ENCODE measurements around the gene ANKRD42. TPM values are rescaled to one million over a fixed set of nuclear protein-coding genes. Genes with fewer than 3 reads are reported as not detected.

Gene ANKRD42
- total and polyA plus RNA-seq, 9 of the 15 experiments (the other 6 are each of a cell fraction or from before 2014, with no cell fraction given) = 2.8 to 9.1 (median 6.1) TPM

DNA sequence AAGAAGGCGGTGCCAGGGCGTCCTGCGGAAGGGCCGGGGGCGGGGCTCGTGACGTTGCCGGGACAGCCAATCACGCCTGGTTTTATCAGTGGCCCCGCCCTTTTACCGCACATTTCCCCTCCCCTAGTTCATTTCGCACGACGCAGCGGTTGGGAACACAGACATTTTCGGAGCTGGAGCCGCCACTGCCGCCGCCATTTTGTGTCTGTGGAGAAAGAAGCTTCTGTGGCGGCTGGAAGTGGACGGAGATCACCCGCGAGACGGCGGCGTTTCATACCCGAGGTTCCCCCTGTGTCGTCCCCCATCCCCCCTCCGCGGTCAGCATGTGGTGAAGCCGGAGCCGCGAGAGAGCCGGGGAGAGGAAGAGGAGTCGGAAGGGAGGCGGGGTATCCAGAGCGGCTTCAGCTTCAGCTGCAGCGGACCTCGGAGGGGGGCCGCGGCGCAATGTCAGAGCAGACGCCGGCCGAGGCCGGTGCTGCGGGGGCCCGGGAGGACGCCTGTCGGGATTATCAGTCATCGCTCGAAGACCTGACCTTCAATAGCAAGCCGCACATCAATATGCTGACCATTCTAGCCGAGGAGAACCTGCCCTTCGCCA is 36.4 kb upstream of the ANKRD42 start, which contains the start of gene PCF11 (continued):
- no peak for TF ChIP-seq E2F1 (CRISPR knock-in tag; IDR thresholded peaks at IDR 0.05)
- peak; percentile 99 for TF ChIP-seq SUPT5H (IDR thresholded peaks at IDR 0.05)
- no peak for TF ChIP-seq HLTF (IDR thresholded peaks at IDR 0.05)
- TF ChIP-seq, protein P1, sequence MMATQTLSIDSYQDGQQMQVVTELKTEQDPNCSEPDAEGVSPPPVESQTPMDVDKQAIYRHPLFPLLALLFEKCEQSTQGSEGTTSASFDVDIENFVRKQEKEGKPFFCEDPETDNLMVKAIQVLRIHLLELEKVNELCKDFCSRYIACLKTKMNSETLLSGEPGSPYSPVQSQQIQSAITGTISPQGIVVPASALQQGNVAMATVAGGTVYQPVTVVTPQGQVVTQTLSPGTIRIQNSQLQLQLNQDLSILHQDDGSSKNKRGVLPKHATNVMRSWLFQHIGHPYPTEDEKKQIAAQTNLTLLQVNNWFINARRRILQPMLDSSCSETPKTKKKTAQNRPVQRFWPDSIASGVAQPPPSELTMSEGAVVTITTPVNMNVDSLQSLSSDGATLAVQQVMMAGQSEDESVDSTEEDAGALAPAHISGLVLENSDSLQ (IDR thresholded peaks at IDR 0.05) = no peak
- TF ChIP-seq SP1 (CRISPR knock-in tag; IDR thresholded peaks at IDR 0.05) = peak; percentile 96
- no peak for TF ChIP-seq RFX1 (IDR thresholded peaks at IDR 0.05)
- TF ChIP-seq FOXJ2 (tag; IDR thresholded peaks at IDR 0.05) = no peak
- no peak for TF ChIP-seq FOSL1 (tag; conservative IDR thresholded peaks at IDR 0.05)
- TF ChIP-seq, protein P2, sequence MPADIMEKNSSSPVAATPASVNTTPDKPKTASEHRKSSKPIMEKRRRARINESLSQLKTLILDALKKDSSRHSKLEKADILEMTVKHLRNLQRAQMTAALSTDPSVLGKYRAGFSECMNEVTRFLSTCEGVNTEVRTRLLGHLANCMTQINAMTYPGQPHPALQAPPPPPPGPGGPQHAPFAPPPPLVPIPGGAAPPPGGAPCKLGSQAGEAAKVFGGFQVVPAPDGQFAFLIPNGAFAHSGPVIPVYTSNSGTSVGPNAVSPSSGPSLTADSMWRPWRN (IDR thresholded peaks at IDR 0.05; ENCODE audit: low read depth) = no peak
- TF ChIP-seq EP300 (IDR thresholded peaks at IDR 0.05; ENCODE audit: low read length) = 0 out of 2 replicates have a peak, but pooled peaks have one; percentile 17
- no peak for TF ChIP-seq ZNF75A (CRISPR knock-in tag; IDR thresholded peaks at IDR 0.05)
- TF ChIP-seq KLF13 (tag; IDR thresholded peaks at IDR 0.05; ENCODE audit: borderline replicate concordance, low read depth) = no peak
- TF ChIP-seq ZNF24 (IDR thresholded peaks at IDR 0.05) = no peak
- no peak for TF ChIP-seq FOXJ3 (CRISPR knock-in tag; IDR thresholded peaks at IDR 0.05)
- TF ChIP-seq KDM2B (CRISPR knock-in tag; IDR thresholded peaks at IDR 0.05) = no peak
- TF ChIP-seq FOXM1 (IDR thresholded peaks at IDR 0.05; ENCODE audit: low read depth) = no peak; the same call in 1 of the 2 replicates
- TF ChIP-seq FOXM1 (CRISPR knock-in tag; IDR thresholded peaks at IDR 0.05; ENCODE audit: low read depth) = no peak
- no peak for TF ChIP-seq GABPB1 (CRISPR knock-in tag; IDR thresholded peaks at IDR 0.05)
- TF ChIP-seq BCL6 (CRISPR knock-in tag; IDR thresholded peaks at IDR 0.05) = no peak
- no peak for TF ChIP-seq ZNF311 (CRISPR knock-in tag; IDR thresholded peaks at IDR 0.05)
- TF ChIP-seq ELF2 (CRISPR knock-in tag; IDR thresholded peaks at IDR 0.05) = no peak
- no peak for TF ChIP-seq RREB1 (CRISPR knock-in tag; IDR thresholded peaks at IDR 0.05)
- no peak for TF ChIP-seq ZNF143 (CRISPR knock-in tag; IDR thresholded peaks at IDR 0.05)
- no peak; the same call in 1 of the 2 replicates for TF ChIP-seq ZNF12 (CRISPR knock-in tag; IDR thresholded peaks at IDR 0.05)
